ENCODE results near the gene SEC24A.

The SEC24A gene

GRCh38 chr5:134772461-134773125 lies 124.0 kb downstream of the SEC24A start:
- DNase-seq (ENCODE audit: low read depth in 2 of 2) = no peak
- no peak for TF ChIP-seq CTCF (IDR thresholded peaks at IDR 0.05; ENCODE audit: low read depth, low read length)
- no peak overlapping the region for H3K4me3 ChIP-seq (replicated peaks in 1 of 2; ENCODE audit: low read depth in 2 of 2, low read length in 2 of 2)

DNA sequence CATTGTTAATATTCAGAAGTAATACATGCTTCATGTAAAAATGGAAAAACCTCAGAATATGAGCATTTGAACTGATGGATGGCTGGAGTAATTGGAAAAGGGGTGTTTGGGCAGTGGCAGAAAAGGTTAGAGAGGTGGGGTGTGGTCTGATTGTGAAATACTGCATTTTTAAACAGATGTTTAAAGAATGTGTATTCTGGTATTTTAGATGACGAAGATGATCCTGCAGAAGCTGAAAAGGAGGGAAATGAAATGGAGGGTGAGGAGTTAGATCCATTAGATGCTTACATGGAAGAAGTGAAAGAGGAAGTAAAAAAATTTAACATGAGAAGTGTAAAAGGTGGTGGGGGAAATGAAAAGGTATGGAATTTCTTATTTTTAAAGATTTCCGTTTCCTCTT lies 128.8 kb downstream of the SEC24A start:
- H3K4me3 ChIP-seq (replicated peaks in 1 of 2; ENCODE audit: low read depth in 2 of 2, low read length in 2 of 2) = no peak overlapping the region
- DNase-seq (ENCODE audit: low read depth in 2 of 2) = no peak
- no peak for TF ChIP-seq CTCF (IDR thresholded peaks at IDR 0.05; ENCODE audit: low read depth, low read length)

Measured in cardiac fibroblast (primary cell).